ENCODE measurements around the gene PAWR.

DNA sequence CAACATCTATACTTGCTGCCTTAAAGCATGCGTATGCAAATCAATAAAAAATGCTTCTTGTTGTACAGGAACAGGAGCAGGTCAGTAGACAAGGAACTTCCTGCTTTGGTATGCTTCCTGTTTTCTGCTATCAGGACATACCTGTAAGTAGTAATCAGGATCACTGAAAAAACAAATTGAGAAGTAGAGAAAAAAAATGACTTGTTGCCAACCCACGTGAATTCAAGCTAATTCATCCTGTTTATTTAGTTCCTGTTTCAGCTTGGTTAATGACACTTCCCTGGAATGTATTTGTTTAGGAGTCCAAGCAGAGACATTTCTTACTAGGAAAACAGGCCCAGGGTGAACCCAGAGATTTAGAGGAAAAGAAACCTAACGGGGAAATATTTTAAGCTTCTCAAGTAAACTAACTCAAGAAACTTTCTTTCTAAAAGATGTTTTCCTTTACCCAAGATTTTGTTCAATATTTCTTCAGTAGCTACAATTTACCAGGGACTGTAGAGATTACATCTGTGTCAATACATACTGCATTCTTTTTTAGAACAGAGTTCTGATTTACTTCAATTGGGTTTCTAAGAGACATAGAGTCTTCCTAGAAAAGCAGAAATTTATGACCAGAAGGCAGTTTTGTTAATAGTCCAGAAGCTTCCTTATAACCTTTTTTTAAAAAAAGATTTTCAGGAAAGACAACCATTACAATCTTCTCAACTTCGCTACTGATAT lies 124.2 kb downstream of the PAWR start:
- TF ChIP-seq POLR2AphosphoS5 (IDR thresholded peaks at IDR 0.05) = no peak
- TF ChIP-seq, protein P1, sequence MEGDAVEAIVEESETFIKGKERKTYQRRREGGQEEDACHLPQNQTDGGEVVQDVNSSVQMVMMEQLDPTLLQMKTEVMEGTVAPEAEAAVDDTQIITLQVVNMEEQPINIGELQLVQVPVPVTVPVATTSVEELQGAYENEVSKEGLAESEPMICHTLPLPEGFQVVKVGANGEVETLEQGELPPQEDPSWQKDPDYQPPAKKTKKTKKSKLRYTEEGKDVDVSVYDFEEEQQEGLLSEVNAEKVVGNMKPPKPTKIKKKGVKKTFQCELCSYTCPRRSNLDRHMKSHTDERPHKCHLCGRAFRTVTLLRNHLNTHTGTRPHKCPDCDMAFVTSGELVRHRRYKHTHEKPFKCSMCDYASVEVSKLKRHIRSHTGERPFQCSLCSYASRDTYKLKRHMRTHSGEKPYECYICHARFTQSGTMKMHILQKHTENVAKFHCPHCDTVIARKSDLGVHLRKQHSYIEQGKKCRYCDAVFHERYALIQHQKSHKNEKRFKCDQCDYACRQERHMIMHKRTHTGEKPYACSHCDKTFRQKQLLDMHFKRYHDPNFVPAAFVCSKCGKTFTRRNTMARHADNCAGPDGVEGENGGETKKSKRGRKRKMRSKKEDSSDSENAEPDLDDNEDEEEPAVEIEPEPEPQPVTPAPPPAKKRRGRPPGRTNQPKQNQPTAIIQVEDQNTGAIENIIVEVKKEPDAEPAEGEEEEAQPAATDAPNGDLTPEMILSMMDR (IDR thresholded peaks at IDR 0.05) = no peak
